ENCODE results near the gene TUT1. TPM values are rescaled to one million over a fixed set of nuclear protein-coding genes. Genes with fewer than 3 reads are reported as not detected.

The TUT1 gene
- total RNA-seq, 1 experiment from 2014 or later, result 20.7 TPM

DNA sequence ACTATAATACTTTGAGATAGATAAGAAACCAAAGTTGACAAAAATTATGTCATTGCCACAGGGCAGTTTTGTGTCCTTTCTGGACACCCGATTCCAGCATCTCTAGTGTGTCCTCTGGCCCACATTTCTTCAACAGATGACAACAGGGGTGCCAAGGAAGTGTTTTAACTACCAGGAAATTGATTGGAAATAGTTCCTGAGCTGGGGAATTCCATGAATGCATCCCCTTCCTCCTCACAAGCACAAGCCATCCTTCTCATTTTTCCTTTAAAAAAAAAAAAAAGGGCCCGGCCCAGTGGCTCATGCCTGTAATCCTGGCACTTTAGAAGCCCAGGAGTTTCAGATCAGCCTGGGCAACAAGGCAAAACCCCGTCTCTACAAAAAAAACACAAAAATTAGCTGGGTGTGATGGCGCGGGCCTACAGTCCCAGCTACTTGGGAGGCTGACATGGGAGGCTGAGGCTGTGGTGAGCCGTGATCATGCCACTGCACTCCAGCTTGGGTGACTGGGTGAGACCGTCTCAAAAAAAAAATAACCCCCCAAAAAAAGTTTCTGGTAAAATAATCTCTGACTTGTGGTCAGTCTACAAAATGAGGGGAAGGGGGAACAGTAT lies 31.3 kb upstream of the TUT1 start:
- H3K9ac ChIP-seq (ENCODE audit: extremely low read depth, insufficient read length, low read length), result no peak overlapping the region

More for the DNA sequence above, 31.3 kb upstream of the TUT1 start:
- Histone ChIP-seq H3K9me3 (ENCODE audit: control insufficient read depth, low read depth, low read length) (no peaks in the 10 kb centered on the region), H2BK120ac (ENCODE audit: low read depth, low read length, poor library complexity, severe bottlenecking) (no peak overlapping the region), H2BK20ac (ENCODE audit: low read depth, low read length, poor library complexity, severe bottlenecking) (no peak overlapping the region), H3K56ac (ENCODE audit: insufficient read length, low read depth, low read length) (no peak overlapping the region), H3K27ac (ENCODE audit: insufficient read length, low read depth, low read length) (no peak overlapping the region), H3T11ph (ENCODE audit: low read length) (no peak overlapping the region), H3K4me1 (ENCODE audit: insufficient read depth, low read length) (peaks cover 2% of the 10 kb centered on the region; the same call in 1 of the 2 replicates), H4K20me1 (ENCODE audit: control insufficient read depth, insufficient read depth, insufficient read length) (peaks cover 2% of the 10 kb centered on the region), H3K79me2 (ENCODE audit: insufficient read depth, low read length) (no peaks in the 10 kb centered on the region; the same call in 1 of the 2 replicates), H3K23me2 (ENCODE audit: insufficient read length, low read depth, low read length, poor library complexity, severe bottlenecking) (peaks cover 8% of the 10 kb centered on the region), H2BK5ac (ENCODE audit: insufficient read length, low read length) (no peak overlapping the region), H3K79me1 (ENCODE audit: insufficient read depth, low read depth, low read length, poor library complexity, severe bottlenecking) (no peaks in the 10 kb centered on the region), H3K18ac (ENCODE audit: insufficient read length, low read depth, low read length) (no peak overlapping the region), H2BK12ac (ENCODE audit: insufficient read length, low read depth, low read length) (no peak overlapping the region), H3K27me3 (ENCODE audit: insufficient read depth, low read length) (no peaks in the 10 kb centered on the region), H3K4me2 (ENCODE audit: insufficient read depth, insufficient read length, low read length) (peak overlapping the region; percentile 5), H3K23ac (ENCODE audit: insufficient read length, low read depth, low read length) (no peak overlapping the region), H3K14ac (ENCODE audit: insufficient read depth, low read length) (no peak overlapping the region), H4K5ac (ENCODE audit: insufficient read length, low read depth, low read length) (no peak overlapping the region), H4K8ac (replicated peaks; ENCODE audit: insufficient read length, low read depth, low read length) (no peak overlapping the region), H3K4ac (ENCODE audit: low read depth, low read length) (no peak overlapping the region), H2BK15ac (ENCODE audit: low read depth, low read length) (no peak overlapping the region), H2AK5ac (ENCODE audit: insufficient read length, low read length) (no peak overlapping the region), H2AFZ (ENCODE audit: low read length) (no peak overlapping the region), H4K91ac (ENCODE audit: insufficient read length, low read depth, low read length) (no peak overlapping the region)
- DNase-seq, result no peak
- peak overlapping the region; percentile 90 to 93 (median 93) for H3K27ac Mint-ChIP-seq
- H3K36me3 Mint-ChIP-seq (ENCODE audit: insufficient read depth in 1 of 3, low read depth in 3 of 3), result peaks cover 24 to 46% (median 40%) of the 10 kb centered on the region in 3 experiments; a peak in 6 of 7 replicates
- H3K4me3 Mint-ChIP-seq, result peak overlapping the region; percentile 77 to 95
- WGBS (ENCODE audit: extremely low coverage, insufficient read length, low lambda C conversion rate), result no CpG with 5 or more reads among the region's 7 CpGs
- no peaks in the 10 kb centered on the region for H3K9me3 Mint-ChIP-seq
- peaks cover 17 to 19% of the 10 kb centered on the region in 2 experiments for H3K4me1 Mint-ChIP-seq
- no peaks in the 10 kb centered on the region for H3K27me3 Mint-ChIP-seq (ENCODE audit: low read depth)
- TF ChIP-seq, protein P1, sequence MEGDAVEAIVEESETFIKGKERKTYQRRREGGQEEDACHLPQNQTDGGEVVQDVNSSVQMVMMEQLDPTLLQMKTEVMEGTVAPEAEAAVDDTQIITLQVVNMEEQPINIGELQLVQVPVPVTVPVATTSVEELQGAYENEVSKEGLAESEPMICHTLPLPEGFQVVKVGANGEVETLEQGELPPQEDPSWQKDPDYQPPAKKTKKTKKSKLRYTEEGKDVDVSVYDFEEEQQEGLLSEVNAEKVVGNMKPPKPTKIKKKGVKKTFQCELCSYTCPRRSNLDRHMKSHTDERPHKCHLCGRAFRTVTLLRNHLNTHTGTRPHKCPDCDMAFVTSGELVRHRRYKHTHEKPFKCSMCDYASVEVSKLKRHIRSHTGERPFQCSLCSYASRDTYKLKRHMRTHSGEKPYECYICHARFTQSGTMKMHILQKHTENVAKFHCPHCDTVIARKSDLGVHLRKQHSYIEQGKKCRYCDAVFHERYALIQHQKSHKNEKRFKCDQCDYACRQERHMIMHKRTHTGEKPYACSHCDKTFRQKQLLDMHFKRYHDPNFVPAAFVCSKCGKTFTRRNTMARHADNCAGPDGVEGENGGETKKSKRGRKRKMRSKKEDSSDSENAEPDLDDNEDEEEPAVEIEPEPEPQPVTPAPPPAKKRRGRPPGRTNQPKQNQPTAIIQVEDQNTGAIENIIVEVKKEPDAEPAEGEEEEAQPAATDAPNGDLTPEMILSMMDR (conservative IDR thresholded peaks at IDR 0.05), result no peak

Data from H9 (cell line).